K562 (cell line): ENCODE measurements around the gene TBC1D7. TPM values are rescaled to one million over a fixed set of nuclear protein-coding genes. Genes with fewer than 3 reads are reported as not detected.

Experiments
- ARID1B ChIP-seq: fragments of 450-650 bp; IDR thresholded peaks from 2 replicates; pipeline ENCODE4 v1.6.1; 2016; ENCODE audit warnings: antibody characterized with exemption, mild to moderate bottlenecking, inconsistent platforms
- CBFA2T3 ChIP-seq: fragments of 450-650 bp; IDR thresholded peaks from 2 replicates; pipeline ENCODE4 v1.6.1; 2017
- CC2D1A ChIP-seq: fragments of 450-650 bp; IDR thresholded peaks from 2 replicates; pipeline ENCODE4 v1.6.1; 2017; ENCODE audit warnings: mild to moderate bottlenecking
- CHCHD3 ChIP-seq: fragments of 250-450 bp; sonication (Bioruptor Pico); IDR thresholded peaks from 2 replicates; pipeline ENCODE4 v2.1.2; 2022; ENCODE audit warnings: mild to moderate bottlenecking
- CREM ChIP-seq: IDR thresholded peaks from 2 replicates; pipeline ENCODE4 v1.6.1; 2014; ENCODE audit warnings: antibody characterized with exemption, low read depth
- DIDO1 ChIP-seq: fragments of 450-650 bp; IDR thresholded peaks from 2 replicates; pipeline ENCODE4 v1.6.1; 2016; ENCODE audit warnings: low read depth, missing biosample characterization, missing genetic modification characterization
- DPF2 ChIP-seq: fragments of 450-650 bp; IDR thresholded peaks from 2 replicates; pipeline ENCODE4 v1.6.1; 2016
- HSF4 ChIP-seq: fragments of 250-450 bp; sonication (Bioruptor Pico); IDR thresholded peaks from 2 replicates; pipeline ENCODE4 v2.1.2; 2022; ENCODE audit warnings: mild to moderate bottlenecking, moderate library complexity, borderline replicate concordance
- IRF2 ChIP-seq: sonication (generic); formaldehyde crosslinking; IDR thresholded peaks from 2 replicates; pipeline ENCODE4 v1.8.1; 2022; ENCODE audit warnings: mild to moderate bottlenecking, missing genetic modification reagents
- KAT7 ChIP-seq: sonication (generic); formaldehyde crosslinking; IDR thresholded peaks from 2 replicates; pipeline ENCODE4 v1.8.0; 2022; ENCODE audit warnings: missing genetic modification reagents, mild to moderate bottlenecking, borderline replicate concordance
- KLF10 ChIP-seq: fragments of 250-450 bp; sonication (Bioruptor Pico); IDR thresholded peaks from 2 replicates; pipeline ENCODE4 v1.6.1; 2021; ENCODE audit warnings: matching md5 sums
- MCM3 ChIP-seq: fragments of 450-650 bp; IDR thresholded peaks from 2 replicates; pipeline ENCODE4 v1.6.1; 2016
- MTA2 ChIP-seq: fragments of 450-650 bp; IDR thresholded peaks from 2 replicates; pipeline ENCODE4 v1.6.1; 2016; ENCODE audit warnings: low read depth
- NCOA2 ChIP-seq, 2 experiments: fragments of 450-650 bp; IDR thresholded peaks; 2 replicates each; pipeline ENCODE4 v1.6.1; 2018; ENCODE audit warnings: mild to moderate bottlenecking in 2 of 2, moderate library complexity in 1 of 2; ENCODE audit not compliant: partially characterized antibody in 2 of 2
- NCOA6 ChIP-seq: fragments of 450-650 bp; IDR thresholded peaks from 2 replicates; pipeline ENCODE4 v1.6.1; 2017; ENCODE audit warnings: mild to moderate bottlenecking
- PRPF4 ChIP-seq: fragments of 200-400 bp; formaldehyde crosslinking; IDR thresholded peaks from one replicate; pipeline ENCODE4 v1.6.1; 2017; ENCODE audit warnings: low read length, low read depth, mild to moderate bottlenecking; ENCODE audit not compliant: insufficient read depth, poor library complexity, severe bottlenecking
- SETDB1 ChIP-seq: IDR thresholded peaks from one replicate; pipeline ENCODE4 v1.6.1; 2012; ENCODE audit warnings: low read length, control low read depth, inconsistent platforms
- SMARCC2 ChIP-seq: fragments of 450-650 bp; IDR thresholded peaks from 2 replicates; pipeline ENCODE4 v1.6.1; 2017; ENCODE audit warnings: antibody characterized with exemption, moderate library complexity, mild to moderate bottlenecking, low read depth
- SMARCE1 ChIP-seq: fragments of 450-650 bp; IDR thresholded peaks from 2 replicates; pipeline ENCODE4 v1.7.1; 2016; ENCODE audit warnings: mild to moderate bottlenecking
- TAF15 ChIP-seq: fragments of 200-400 bp; formaldehyde crosslinking; IDR thresholded peaks from 2 replicates; pipeline ENCODE4 v1.6.1; 2017; ENCODE audit warnings: mild to moderate bottlenecking, low read depth, low read length, moderate library complexity
- TAF7 ChIP-seq: fragments of 450-650 bp; IDR thresholded peaks from 2 replicates; pipeline ENCODE4 v1.6.1; 2016; ENCODE audit warnings: missing genetic modification characterization, missing compliant biosample characterization
- TAL1 ChIP-seq: fragments of 450-650 bp; IDR thresholded peaks from 2 replicates; pipeline ENCODE4 v1.6.1; 2016; ENCODE audit warnings: mild to moderate bottlenecking
- ZHX1 ChIP-seq: fragments of 150-350 bp; conservative IDR thresholded peaks from 2 replicates; pipeline ENCODE4 v1.6.1; 2014; ENCODE audit warnings: low read length
- ZNF174 ChIP-seq: fragments of 250-450 bp; sonication (Bioruptor Pico); IDR thresholded peaks from 2 replicates; pipeline ENCODE4 v1.4.0; 2020; ENCODE audit warnings: mild to moderate bottlenecking
- ZNF766 ChIP-seq: fragments of 200-800 bp; sonication (Bioruptor generic); conservative IDR thresholded peaks from 2 replicates; pipeline ENCODE4 v1.6.1; 2016; ENCODE audit warnings: missing genetic modification characterization, missing compliant biosample characterization
- polyA plus RNA-seq, 8 experiments: library from polyadenylated mRNA; depleted of rRNA in 4 of 8; stranded (reverse) in 5 of 8; unstranded in 3 of 8; fragments of >200 nt; fragmentation: Nextera tagmentation in 2 of 8; fragmentation: Illumina TruSeq in 1 of 8; extraction: Ambion mirVana in 2 of 8; extraction: Trizol in 1 of 8; gene quantifications; 2 replicates each; pipeline versions ENCODE4 v1.2.1 to v1.2.3, GENCODE V29; 2011 to 2014; ENCODE audit warnings: inconsistent platforms in 1 of 8, missing spikeins in 1 of 8
- total RNA-seq, 7 experiments: library from RNA; depleted of rRNA in 6 of 7; stranded (reverse); fragments of >200 nt in 6 of 7; fragmentation: Illumina TruSeq in 2 of 7; extraction: Trizol in 2 of 7; gene quantifications; 2 replicates each; pipeline versions ENCODE4 v1.2.1 to v1.2.3, GENCODE V29; 2011 to 2021; ENCODE audit warnings: low replicate concordance in 1 of 7

Gene TBC1D7
- total and polyA plus RNA-seq, 9 of the 15 experiments (the other 6 are each of a cell fraction or from before 2014, with no cell fraction given) = 49.4 to 107 (median 61.1) TPM

GRCh38 chr6:13273202-13273930 lies 55.0 kb downstream of the TBC1D7 start (continued):
- TF ChIP-seq SMARCC2 = peak; percentile 59
- no peak for TF ChIP-seq KLF10 (CRISPR knock-in tag)
- TF ChIP-seq CREM = 0 out of 2 replicates have a peak, but pooled peaks have one; percentile 5
- TF ChIP-seq SETDB1 = no peak
- no peak for TF ChIP-seq NCOA2 (IDR thresholded peaks at IDR 0.05; ENCODE audit: partially characterized antibody in 2 of 2)
- TF ChIP-seq NCOA6 = no peak; the same call in 1 of the 2 replicates
- 0 out of 2 replicates have a peak, but pooled peaks have one; percentile 39 for TF ChIP-seq CHCHD3
- 0 out of 2 replicates have a peak, but pooled peaks have one; percentile 31 for TF ChIP-seq MTA2
- peak; percentile 88 for TF ChIP-seq ARID1B
- no peak for TF ChIP-seq ZNF174 (CRISPR knock-in tag)
- no peak for TF ChIP-seq ZNF766 (CRISPR knock-in tag)
- no peak for TF ChIP-seq TAF15
- no peak for TF ChIP-seq IRF2 (CRISPR knock-in tag)
- no peak for TF ChIP-seq HSF4
- no peak for TF ChIP-seq MCM3
- no peak for TF ChIP-seq TAF7 (tag)
- peak; percentile 40; the same call in 1 of the 2 replicates for TF ChIP-seq SMARCE1
- no peak for TF ChIP-seq DIDO1 (tag)
- peak; percentile 74 for TF ChIP-seq CBFA2T3
- TF ChIP-seq CC2D1A = no peak
- peak; percentile 64; the same call in 1 of the 2 replicates for TF ChIP-seq TAL1
- TF ChIP-seq KAT7 (CRISPR knock-in tag) = 0 out of 2 replicates have a peak, but pooled peaks have one; percentile 7
- TF ChIP-seq ZHX1 = no peak
- TF ChIP-seq DPF2 = peak; percentile 88
- no peak for TF ChIP-seq PRPF4
